Right lobe of liver (tissue), 4 donors: ENCODE measurements around the gene SCN1A.

Experiments used
- CTCF ChIP-seq, 4 donors: fragments of 200-600 bp in 3 of 4; fragments of 450-650 bp in 1 of 4; IDR thresholded peaks; one replicate each; pipeline versions ENCODE4 v1.5.1 to v1.8.0; 2016 to 2022; ENCODE audit warnings: antibody characterized with exemption in 4 of 4, mild to moderate bottlenecking in 2 of 4
- POLR2A ChIP-seq: fragments of 450-650 bp; IDR thresholded peaks from one replicate; pipeline ENCODE4 v1.6.1; 2017; ENCODE audit warnings: antibody characterized with exemption, mild to moderate bottlenecking
- donor health status: DM: no; HTN: no; CAD: no.
- donor health status: DM: no; HTN: no; CAD: no.
- donor health status: DM: no; HTN: yes; CAD: no.

- TF ChIP-seq CTCF (IDR thresholded peaks at IDR 0.05), result no peak
- no peak for TF ChIP-seq POLR2A
Observed at GRCh38 chr2:166154685-166155338, 27.0 kb upstream of the SCN1A start.
